Measurements from ENCODE around the gene KRTAP10-6.

KRTAP10-6 gene

DNA sequence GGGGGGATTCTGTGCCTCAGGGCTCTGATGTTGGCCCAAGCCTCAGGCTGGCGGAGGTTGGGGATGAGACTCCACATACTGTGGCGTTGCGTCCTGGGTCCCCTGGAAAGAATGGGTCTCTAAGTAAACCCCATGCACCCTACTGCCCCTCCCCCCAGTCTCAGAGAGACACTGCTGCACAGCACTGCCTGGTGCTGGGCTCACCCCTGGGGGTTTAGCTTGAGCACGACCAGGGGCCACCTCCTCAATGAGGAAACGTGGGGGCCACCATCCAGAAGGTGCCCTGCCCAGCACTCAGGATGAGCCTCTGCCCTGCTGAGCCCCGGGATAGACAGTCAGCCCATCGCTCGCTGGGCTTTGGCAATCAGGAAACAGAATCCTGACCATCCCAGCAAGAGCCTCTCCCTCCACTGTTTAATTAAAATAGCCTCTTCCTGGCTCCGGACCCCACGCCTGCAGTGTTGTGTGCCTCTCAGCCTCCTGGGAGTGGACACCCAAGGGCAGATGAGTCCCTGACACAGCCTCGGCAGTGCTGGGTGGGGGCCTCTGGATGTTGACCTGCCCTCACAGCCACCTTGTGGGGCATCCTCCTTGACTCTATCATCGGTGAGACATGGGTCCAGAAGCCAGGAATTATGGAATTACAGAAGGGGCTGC lies 22.3 kb downstream of the KRTAP10-6 start:
- DNase-seq (ENCODE audit: low read depth in 1 of 2, low spot score in 1 of 2): no peak
- TF ChIP-seq, protein P1, sequence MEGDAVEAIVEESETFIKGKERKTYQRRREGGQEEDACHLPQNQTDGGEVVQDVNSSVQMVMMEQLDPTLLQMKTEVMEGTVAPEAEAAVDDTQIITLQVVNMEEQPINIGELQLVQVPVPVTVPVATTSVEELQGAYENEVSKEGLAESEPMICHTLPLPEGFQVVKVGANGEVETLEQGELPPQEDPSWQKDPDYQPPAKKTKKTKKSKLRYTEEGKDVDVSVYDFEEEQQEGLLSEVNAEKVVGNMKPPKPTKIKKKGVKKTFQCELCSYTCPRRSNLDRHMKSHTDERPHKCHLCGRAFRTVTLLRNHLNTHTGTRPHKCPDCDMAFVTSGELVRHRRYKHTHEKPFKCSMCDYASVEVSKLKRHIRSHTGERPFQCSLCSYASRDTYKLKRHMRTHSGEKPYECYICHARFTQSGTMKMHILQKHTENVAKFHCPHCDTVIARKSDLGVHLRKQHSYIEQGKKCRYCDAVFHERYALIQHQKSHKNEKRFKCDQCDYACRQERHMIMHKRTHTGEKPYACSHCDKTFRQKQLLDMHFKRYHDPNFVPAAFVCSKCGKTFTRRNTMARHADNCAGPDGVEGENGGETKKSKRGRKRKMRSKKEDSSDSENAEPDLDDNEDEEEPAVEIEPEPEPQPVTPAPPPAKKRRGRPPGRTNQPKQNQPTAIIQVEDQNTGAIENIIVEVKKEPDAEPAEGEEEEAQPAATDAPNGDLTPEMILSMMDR (IDR thresholded peaks at IDR 0.05; ENCODE audit: insufficient read depth, low read length): no peak
- TF ChIP-seq, protein P2, sequence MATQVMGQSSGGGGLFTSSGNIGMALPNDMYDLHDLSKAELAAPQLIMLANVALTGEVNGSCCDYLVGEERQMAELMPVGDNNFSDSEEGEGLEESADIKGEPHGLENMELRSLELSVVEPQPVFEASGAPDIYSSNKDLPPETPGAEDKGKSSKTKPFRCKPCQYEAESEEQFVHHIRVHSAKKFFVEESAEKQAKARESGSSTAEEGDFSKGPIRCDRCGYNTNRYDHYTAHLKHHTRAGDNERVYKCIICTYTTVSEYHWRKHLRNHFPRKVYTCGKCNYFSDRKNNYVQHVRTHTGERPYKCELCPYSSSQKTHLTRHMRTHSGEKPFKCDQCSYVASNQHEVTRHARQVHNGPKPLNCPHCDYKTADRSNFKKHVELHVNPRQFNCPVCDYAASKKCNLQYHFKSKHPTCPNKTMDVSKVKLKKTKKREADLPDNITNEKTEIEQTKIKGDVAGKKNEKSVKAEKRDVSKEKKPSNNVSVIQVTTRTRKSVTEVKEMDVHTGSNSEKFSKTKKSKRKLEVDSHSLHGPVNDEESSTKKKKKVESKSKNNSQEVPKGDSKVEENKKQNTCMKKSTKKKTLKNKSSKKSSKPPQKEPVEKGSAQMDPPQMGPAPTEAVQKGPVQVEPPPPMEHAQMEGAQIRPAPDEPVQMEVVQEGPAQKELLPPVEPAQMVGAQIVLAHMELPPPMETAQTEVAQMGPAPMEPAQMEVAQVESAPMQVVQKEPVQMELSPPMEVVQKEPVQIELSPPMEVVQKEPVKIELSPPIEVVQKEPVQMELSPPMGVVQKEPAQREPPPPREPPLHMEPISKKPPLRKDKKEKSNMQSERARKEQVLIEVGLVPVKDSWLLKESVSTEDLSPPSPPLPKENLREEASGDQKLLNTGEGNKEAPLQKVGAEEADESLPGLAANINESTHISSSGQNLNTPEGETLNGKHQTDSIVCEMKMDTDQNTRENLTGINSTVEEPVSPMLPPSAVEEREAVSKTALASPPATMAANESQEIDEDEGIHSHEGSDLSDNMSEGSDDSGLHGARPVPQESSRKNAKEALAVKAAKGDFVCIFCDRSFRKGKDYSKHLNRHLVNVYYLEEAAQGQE (IDR thresholded peaks at IDR 0.05; ENCODE audit: insufficient replicate concordance, low read depth): no peak
- TF ChIP-seq GABPA (IDR thresholded peaks at IDR 0.05; ENCODE audit: low read depth) (no peak), SPI1 (IDR thresholded peaks at IDR 0.05; ENCODE audit: borderline replicate concordance, low read depth) (no peak), POLR2AphosphoS5 (IDR thresholded peaks at IDR 0.05; ENCODE audit: low read depth) (no peak)
- H3K27me3 ChIP-seq (ENCODE audit: insufficient read depth, poor library complexity, severe bottlenecking): no peaks in the 10 kb centered on the region
- no peak overlapping the region for H3K4me3 ChIP-seq (replicated peaks; ENCODE audit: insufficient read depth, low read length)
- no peak overlapping the region for H3K27ac ChIP-seq (replicated peaks)

DNA sequence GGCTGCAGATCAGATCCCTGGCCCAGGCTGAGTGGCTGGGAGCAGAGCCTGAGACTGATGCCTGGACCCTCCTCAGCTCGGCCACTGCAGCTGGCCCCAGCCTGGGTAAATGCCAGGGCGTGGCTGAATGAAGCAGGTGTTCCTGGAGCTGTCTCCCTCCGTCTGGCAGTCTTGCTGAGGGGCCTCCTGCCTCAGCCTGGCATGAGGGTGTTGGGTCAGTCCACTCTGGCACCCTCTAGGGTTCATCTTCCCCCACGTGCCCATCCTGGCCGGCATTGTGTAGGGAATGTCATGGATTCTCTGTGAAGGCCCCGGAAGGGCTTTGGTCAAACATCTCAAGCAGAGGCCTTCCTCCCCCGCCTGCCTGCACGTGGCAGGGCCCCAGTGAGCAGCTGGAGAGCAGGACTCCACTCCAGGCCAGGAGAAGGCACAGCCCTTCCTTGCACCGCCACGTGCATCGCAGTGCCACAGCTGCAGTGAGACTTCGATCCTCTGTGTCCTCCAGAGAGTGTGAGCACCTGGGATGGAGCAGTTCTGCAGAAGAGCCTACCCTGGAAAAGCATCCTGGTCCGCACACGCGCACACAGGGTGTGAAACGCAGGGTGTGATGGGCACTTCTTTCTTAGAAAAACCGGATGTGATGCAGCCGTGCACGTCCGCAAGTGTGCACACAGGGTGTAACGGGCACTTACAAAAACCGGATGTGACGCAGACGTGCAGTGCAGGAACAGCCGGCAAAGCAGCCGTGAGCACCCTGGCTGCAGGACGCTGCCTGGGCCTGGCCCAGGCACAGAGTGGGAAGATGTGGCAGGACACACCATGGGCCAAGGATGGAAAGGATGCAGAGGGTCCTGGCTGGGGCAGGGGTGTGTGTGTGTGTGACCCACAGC lies 23.4 kb downstream of the KRTAP10-6 start:
- H3K27ac ChIP-seq (replicated peaks): no peak overlapping the region
- no peaks in the 10 kb centered on the region for H3K27me3 ChIP-seq (ENCODE audit: insufficient read depth, poor library complexity, severe bottlenecking)
- DNase-seq (ENCODE audit: low read depth in 1 of 2, low spot score in 1 of 2): no peak
- no peak overlapping the region for H3K4me3 ChIP-seq (replicated peaks; ENCODE audit: insufficient read depth, low read length)
- TF ChIP-seq, protein P2 (IDR thresholded peaks at IDR 0.05; ENCODE audit: insufficient replicate concordance, low read depth): no peak
- TF ChIP-seq SPI1 (IDR thresholded peaks at IDR 0.05; ENCODE audit: borderline replicate concordance, low read depth) (no peak), POLR2AphosphoS5 (IDR thresholded peaks at IDR 0.05; ENCODE audit: low read depth) (no peak), GABPA (IDR thresholded peaks at IDR 0.05; ENCODE audit: low read depth) (no peak)
- TF ChIP-seq, protein P1 (IDR thresholded peaks at IDR 0.05; ENCODE audit: insufficient read depth, low read length): no peak

DNA sequence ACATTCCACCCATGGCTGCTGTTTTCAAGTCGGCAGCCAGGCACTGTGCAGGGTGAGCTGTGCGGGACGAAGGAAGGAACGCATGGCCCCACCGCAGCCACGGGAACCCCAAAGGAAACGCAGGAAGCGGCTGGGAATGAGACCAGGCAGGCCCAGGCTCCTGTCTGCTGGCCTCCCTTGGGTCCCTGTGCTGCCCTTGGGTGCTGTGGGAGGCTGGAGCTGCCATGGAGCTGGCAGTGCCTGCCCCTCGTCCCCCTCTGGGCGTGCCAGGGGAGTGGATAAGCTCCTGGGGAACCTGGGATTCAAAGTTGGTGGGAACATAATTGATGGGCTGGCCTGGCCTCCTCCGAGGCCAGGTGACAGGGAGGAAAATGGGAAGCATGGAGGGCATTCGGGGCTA lies 24.0 kb downstream of the KRTAP10-6 start:
- TF ChIP-seq POLR2AphosphoS5 (IDR thresholded peaks at IDR 0.05; ENCODE audit: low read depth) (no peak), GABPA (IDR thresholded peaks at IDR 0.05; ENCODE audit: low read depth) (no peak), SPI1 (IDR thresholded peaks at IDR 0.05; ENCODE audit: borderline replicate concordance, low read depth) (no peak)
- TF ChIP-seq, protein P1 (IDR thresholded peaks at IDR 0.05; ENCODE audit: insufficient read depth, low read length): no peak
- TF ChIP-seq, protein P2 (IDR thresholded peaks at IDR 0.05; ENCODE audit: insufficient replicate concordance, low read depth): no peak
- Histone ChIP-seq H3K4me3 (replicated peaks; ENCODE audit: insufficient read depth, low read length) (no peak overlapping the region), H3K27me3 (ENCODE audit: insufficient read depth, poor library complexity, severe bottlenecking) (no peaks in the 10 kb centered on the region), H3K27ac (replicated peaks) (no peak overlapping the region)
- no peak for DNase-seq (ENCODE audit: low read depth in 1 of 2, low spot score in 1 of 2)

All from HL-60 (cell line).